ENCODE measurements around the gene PARP4.
"Not testable (repeated sequence)": the region's sequence is repeated elsewhere in the genome, so short reads cannot be mapped to it uniquely, and the experiment has no call there.

GRCh38 chr13:24560579-24561187 lies 48.1 kb upstream of the PARP4 start:
- TF ChIP-seq, protein P1, sequence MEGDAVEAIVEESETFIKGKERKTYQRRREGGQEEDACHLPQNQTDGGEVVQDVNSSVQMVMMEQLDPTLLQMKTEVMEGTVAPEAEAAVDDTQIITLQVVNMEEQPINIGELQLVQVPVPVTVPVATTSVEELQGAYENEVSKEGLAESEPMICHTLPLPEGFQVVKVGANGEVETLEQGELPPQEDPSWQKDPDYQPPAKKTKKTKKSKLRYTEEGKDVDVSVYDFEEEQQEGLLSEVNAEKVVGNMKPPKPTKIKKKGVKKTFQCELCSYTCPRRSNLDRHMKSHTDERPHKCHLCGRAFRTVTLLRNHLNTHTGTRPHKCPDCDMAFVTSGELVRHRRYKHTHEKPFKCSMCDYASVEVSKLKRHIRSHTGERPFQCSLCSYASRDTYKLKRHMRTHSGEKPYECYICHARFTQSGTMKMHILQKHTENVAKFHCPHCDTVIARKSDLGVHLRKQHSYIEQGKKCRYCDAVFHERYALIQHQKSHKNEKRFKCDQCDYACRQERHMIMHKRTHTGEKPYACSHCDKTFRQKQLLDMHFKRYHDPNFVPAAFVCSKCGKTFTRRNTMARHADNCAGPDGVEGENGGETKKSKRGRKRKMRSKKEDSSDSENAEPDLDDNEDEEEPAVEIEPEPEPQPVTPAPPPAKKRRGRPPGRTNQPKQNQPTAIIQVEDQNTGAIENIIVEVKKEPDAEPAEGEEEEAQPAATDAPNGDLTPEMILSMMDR (IDR thresholded peaks at IDR 0.05; ENCODE audit: low read length), result not testable (repeated sequence)
- not testable (repeated sequence) for TF ChIP-seq EZH2 (IDR thresholded peaks at IDR 0.05; ENCODE audit: borderline replicate concordance, low read length)

Measured in OCI-LY1 (cell line).